Measurements from ENCODE around the gene TNFSF11. TPM values are rescaled to one million over a fixed set of nuclear protein-coding genes. Genes with fewer than 3 reads are reported as not detected.

The TNFSF11 gene
- total and polyA plus RNA-seq, 2 donors: 1.6 to 2.8 TPM

DNA sequence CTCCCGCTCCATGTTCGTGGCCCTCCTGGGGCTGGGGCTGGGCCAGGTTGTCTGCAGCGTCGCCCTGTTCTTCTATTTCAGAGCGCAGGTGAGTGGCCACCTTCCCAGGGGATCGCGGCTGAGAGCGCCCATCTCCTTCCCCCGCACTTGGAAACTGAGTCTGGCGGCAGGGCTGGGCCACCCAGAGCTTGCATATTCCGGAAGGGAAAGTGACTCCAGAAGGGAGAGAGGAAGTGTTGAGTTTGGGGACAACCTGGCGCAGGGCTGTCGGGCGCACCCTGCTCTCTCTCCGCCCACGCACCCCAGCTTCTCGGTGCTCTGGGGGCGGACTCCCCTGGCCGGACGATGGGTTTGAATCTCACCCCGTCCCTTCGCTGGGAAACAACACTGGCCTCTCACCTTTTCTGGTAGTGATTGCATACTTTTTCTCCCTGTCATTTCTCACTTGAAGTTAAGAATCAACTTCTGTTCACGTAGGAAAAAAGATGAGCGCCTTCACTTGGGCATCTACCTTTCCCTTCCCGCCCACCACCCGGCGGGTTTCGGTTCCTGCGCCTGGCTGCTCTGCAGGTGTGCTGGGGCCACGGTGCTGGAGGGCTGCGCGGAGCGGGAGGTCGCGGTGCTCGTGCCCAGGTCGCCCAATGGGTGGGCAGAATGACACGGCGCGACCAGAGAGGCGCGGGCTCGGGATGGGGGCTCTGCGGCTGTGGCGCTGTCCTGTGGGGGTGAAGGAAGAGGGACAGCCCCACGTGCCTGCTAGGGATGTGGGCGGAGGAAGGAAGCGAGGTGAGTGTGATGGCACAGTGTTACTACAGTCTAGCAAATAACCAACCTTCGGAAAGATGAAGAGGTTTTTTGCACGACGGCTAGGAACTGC is 721 bp downstream of the TNFSF11 start:
- Histone ChIP-seq H3K36me3 (ENCODE audit: control insufficient read depth in 2 of 2, insufficient read depth in 2 of 2, low read length in 1 of 2) (no peaks in the 10 kb centered on the region), H3K27ac (ENCODE audit: low read depth in 1 of 2, low read length in 1 of 2) (peak overlapping the region; percentile 3 to 10), H3K27me3 (ENCODE audit: control insufficient read depth in 2 of 2, insufficient read depth in 1 of 2, low read length in 1 of 2) (peaks cover 27 to 33% of the 10 kb centered on the region in 2 donors), H3K9me3 (ENCODE audit: control insufficient read depth in 2 of 2, insufficient read depth in 1 of 2, low read length in 1 of 2) (no peaks in the 10 kb centered on the region), H3K4me1 (ENCODE audit: control insufficient read depth in 2 of 2, insufficient read depth in 2 of 2, low read length in 2 of 2) (peaks cover 4 to 14% of the 10 kb centered on the region in 2 donors), H3K4me3 (ENCODE audit: low read length in 2 of 2) (peak overlapping the region; percentile 42)
- WGBS: 2% methylated on average over 51 of the region's 51 CpGs
- peak in 7 of 9 donors; percentile 39 to 76 (median 42) for DNase-seq (ENCODE audit: low read depth in 6 of 9, low spot score in 9 of 9)

- Histone ChIP-seq H3K9me3 (ENCODE audit: control insufficient read depth in 2 of 2, insufficient read depth in 1 of 2, low read length in 1 of 2) (no peaks in the 10 kb centered on the region), H3K4me3 (ENCODE audit: low read length in 2 of 2) (no peak overlapping the region), H3K4me1 (ENCODE audit: control insufficient read depth in 2 of 2, insufficient read depth in 2 of 2, low read length in 2 of 2) (peaks cover 4 to 14% of the 10 kb centered on the region in 2 donors), H3K27me3 (ENCODE audit: control insufficient read depth in 2 of 2, insufficient read depth in 1 of 2, low read length in 1 of 2) (peaks cover 27 to 33% of the 10 kb centered on the region in 2 donors), H3K36me3 (ENCODE audit: control insufficient read depth in 2 of 2, insufficient read depth in 2 of 2, low read length in 1 of 2) (no peaks in the 10 kb centered on the region), H3K27ac (ENCODE audit: low read depth in 1 of 2, low read length in 1 of 2) (no peak overlapping the region)
- 95% methylated on average over 7 of the region's 7 CpGs for WGBS
- DNase-seq (ENCODE audit: low read depth in 6 of 9, low spot score in 9 of 9): no peak
These were observed 2.0 kb downstream of the TNFSF11 start for GRCh38 chr13:42575938-42576337.

- Histone ChIP-seq H3K4me3 (ENCODE audit: low read length in 2 of 2) (no peak overlapping the region), H3K36me3 (ENCODE audit: control insufficient read depth in 2 of 2, insufficient read depth in 2 of 2, low read length in 1 of 2) (no peaks in the 10 kb centered on the region), H3K9me3 (ENCODE audit: control insufficient read depth in 2 of 2, insufficient read depth in 1 of 2, low read length in 1 of 2) (no peaks in the 10 kb centered on the region), H3K27me3 (ENCODE audit: control insufficient read depth in 2 of 2, insufficient read depth in 1 of 2, low read length in 1 of 2) (peaks cover 26 to 27% of the 10 kb centered on the region in 2 donors), H3K4me1 (ENCODE audit: control insufficient read depth in 2 of 2, insufficient read depth in 2 of 2, low read length in 2 of 2) (peaks cover 4 to 14% of the 10 kb centered on the region in 2 donors), H3K27ac (ENCODE audit: low read depth in 1 of 2, low read length in 1 of 2) (no peak overlapping the region)
- DNase-seq (ENCODE audit: low read depth in 6 of 9, low spot score in 9 of 9): peak in 1 of 9 donors; percentile 37
- WGBS: 83% methylated on average over 4 of the region's 4 CpGs
These were observed 3.6 kb downstream of the TNFSF11 start for GRCh38 chr13:42577538-42577937.

DNA sequence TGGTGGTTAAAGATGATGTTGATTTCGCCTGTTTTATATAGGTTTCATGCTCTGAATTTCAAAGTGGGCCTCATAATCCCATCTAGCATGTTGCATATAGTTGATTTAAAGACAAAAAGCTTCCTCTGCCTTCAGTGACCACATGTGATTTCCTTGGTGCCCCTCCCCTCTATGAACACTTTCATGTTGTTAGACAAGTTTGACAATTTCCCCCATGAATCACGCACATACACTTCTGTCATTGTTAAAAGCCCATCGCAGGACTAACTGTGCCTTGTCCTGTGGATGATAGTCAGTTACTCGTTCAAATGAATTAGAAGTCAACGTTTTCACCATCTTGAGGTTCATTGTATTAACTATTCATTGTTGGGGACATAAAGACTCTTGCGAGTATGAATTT is 6.7 kb downstream of the TNFSF11 start:
- Histone ChIP-seq H3K4me3 (ENCODE audit: low read length in 2 of 2) (no peak overlapping the region), H3K9me3 (ENCODE audit: control insufficient read depth in 2 of 2, insufficient read depth in 1 of 2, low read length in 1 of 2) (no peaks in the 10 kb centered on the region), H3K36me3 (ENCODE audit: control insufficient read depth in 2 of 2, insufficient read depth in 2 of 2, low read length in 1 of 2) (no peaks in the 10 kb centered on the region), H3K4me1 (ENCODE audit: control insufficient read depth in 2 of 2, insufficient read depth in 2 of 2, low read length in 2 of 2) (peaks cover 0 to 2% of the 10 kb centered on the region in 2 donors), H3K27ac (ENCODE audit: low read depth in 1 of 2, low read length in 1 of 2) (no peak overlapping the region), H3K27me3 (ENCODE audit: control insufficient read depth in 2 of 2, insufficient read depth in 1 of 2, low read length in 1 of 2) (peaks cover 2 to 5% of the 10 kb centered on the region in 2 donors)
- 79% methylated on average over 6 of the region's 6 CpGs for WGBS
- no peak for DNase-seq (ENCODE audit: low read depth in 6 of 9, low spot score in 9 of 9)

- DNase-seq (ENCODE audit: low read depth in 6 of 9, low spot score in 9 of 9): no peak
- Histone ChIP-seq H3K27me3 (ENCODE audit: control insufficient read depth in 2 of 2, insufficient read depth in 1 of 2, low read length in 1 of 2) (no peaks in the 10 kb centered on the region), H3K36me3 (ENCODE audit: control insufficient read depth in 2 of 2, insufficient read depth in 2 of 2, low read length in 1 of 2) (no peaks in the 10 kb centered on the region), H3K9me3 (ENCODE audit: control insufficient read depth in 2 of 2, insufficient read depth in 1 of 2, low read length in 1 of 2) (no peaks in the 10 kb centered on the region), H3K4me1 (ENCODE audit: control insufficient read depth in 2 of 2, insufficient read depth in 2 of 2, low read length in 2 of 2) (no peaks in the 10 kb centered on the region), H3K27ac (ENCODE audit: low read depth in 1 of 2, low read length in 1 of 2) (no peak overlapping the region), H3K4me3 (ENCODE audit: low read length in 2 of 2) (no peak overlapping the region)
- 89% methylated on average over 4 of the region's 4 CpGs for WGBS
These were observed 7.5 kb downstream of the TNFSF11 start for GRCh38 chr13:42581427-42581826.

DNA sequence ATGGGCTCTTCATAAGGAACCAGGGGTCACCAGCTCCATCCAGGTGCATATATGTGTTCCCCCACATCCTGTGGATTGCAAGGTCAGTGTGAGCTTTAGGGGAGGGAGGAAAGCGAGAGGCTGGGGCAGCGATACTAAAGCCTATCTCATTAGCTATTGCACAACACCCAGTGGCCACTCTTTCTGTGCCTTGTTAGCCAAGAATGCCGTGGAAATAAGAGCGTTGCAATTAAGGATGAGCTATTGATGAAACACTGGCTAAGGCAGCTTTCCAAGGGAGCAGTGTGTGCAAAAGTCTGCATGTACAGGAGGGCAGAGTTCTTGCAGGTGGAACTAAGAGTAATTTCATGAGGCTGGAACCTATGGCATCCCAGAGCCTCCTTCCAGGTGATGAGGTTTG is 17.6 kb downstream of the TNFSF11 start:
- Histone ChIP-seq H3K4me1 (ENCODE audit: control insufficient read depth in 2 of 2, insufficient read depth in 2 of 2, low read length in 2 of 2) (no peaks in the 10 kb centered on the region), H3K36me3 (ENCODE audit: control insufficient read depth in 2 of 2, insufficient read depth in 2 of 2, low read length in 1 of 2) (no peaks in the 10 kb centered on the region), H3K9me3 (ENCODE audit: control insufficient read depth in 2 of 2, insufficient read depth in 1 of 2, low read length in 1 of 2) (no peaks in the 10 kb centered on the region), H3K27ac (ENCODE audit: low read depth in 1 of 2, low read length in 1 of 2) (no peak overlapping the region), H3K4me3 (ENCODE audit: low read length in 2 of 2) (no peak overlapping the region), H3K27me3 (ENCODE audit: control insufficient read depth in 2 of 2, insufficient read depth in 1 of 2, low read length in 1 of 2) (peaks cover 0 to 3% of the 10 kb centered on the region in 2 donors)
- 96% methylated on average over 4 of the region's 4 CpGs for WGBS
- no peak for DNase-seq (ENCODE audit: low read depth in 6 of 9, low spot score in 9 of 9)

DNA sequence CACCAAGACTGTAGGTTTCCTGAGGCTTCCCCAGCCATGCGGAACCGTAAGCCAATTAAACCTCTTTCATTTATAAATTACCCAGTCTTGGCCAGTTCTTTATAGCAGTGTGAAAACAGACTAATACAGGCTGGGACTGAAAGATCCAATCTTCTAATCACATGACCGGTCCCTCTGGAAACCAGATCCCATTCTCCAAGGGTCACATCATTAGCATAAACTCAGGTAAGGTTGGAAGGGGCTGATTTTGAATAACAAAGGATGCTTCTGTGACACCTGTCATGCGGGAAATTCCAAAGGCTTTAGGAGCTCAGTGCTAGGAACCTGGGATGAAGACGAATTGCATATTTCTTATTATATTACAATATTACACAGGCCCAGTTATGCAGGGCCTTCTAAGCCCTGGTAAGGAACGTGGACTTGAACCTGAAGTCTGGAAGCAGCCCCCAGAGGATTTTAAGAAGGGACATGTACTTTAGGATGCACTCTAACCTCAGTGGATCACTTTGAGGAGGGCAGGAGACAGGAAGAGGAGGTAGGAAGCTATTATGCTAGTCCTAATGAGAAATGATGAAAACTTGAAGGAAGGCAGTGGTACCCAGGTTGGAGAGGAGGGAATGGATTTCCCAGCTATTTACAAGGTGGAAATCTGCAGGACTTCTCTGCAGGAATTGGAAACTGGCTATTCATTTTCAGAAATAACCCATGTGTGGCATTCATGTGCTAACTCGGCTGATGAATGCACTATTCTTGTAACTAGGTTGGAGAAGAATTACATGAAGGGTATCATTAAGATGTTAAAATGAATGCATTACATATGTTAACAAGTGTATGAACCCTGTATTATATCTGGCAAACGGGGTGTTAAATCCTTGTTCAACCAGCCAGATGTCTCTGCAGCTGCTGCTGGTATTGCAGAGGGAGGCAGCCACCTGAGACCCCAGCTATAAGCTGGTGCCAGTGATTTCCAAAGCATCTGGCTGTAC is 19.3 kb downstream of the TNFSF11 start:
- H3K4me1 ChIP-seq (ENCODE audit: control insufficient read depth in 2 of 2, insufficient read depth in 2 of 2, low read length in 2 of 2): no peaks in the 10 kb centered on the region
- no peak for DNase-seq (ENCODE audit: low read depth in 6 of 9, low spot score in 9 of 9)
- 91% methylated on average over 8 of the region's 8 CpGs for WGBS

GRCh38 chr13:42594481-42595252 is 20.7 kb downstream of the TNFSF11 start:
- peaks cover 0 to 3% of the 10 kb centered on the region in 2 donors for H3K27me3 ChIP-seq (ENCODE audit: control insufficient read depth in 2 of 2, insufficient read depth in 1 of 2, low read length in 1 of 2)
- peak in 8 of 9 donors; percentile 55 to 87 (median 70) for DNase-seq (ENCODE audit: low read depth in 6 of 9, low spot score in 9 of 9)
- H3K36me3 ChIP-seq (ENCODE audit: control insufficient read depth in 2 of 2, insufficient read depth in 2 of 2, low read length in 1 of 2): no peaks in the 10 kb centered on the region
- no peaks in the 10 kb centered on the region for H3K4me1 ChIP-seq (ENCODE audit: control insufficient read depth in 2 of 2, insufficient read depth in 2 of 2, low read length in 2 of 2)
- H3K27ac ChIP-seq (ENCODE audit: low read depth in 1 of 2, low read length in 1 of 2): no peak overlapping the region
- no peak overlapping the region for H3K4me3 ChIP-seq (ENCODE audit: low read length in 2 of 2)
- H3K9me3 ChIP-seq (ENCODE audit: control insufficient read depth in 2 of 2, insufficient read depth in 1 of 2, low read length in 1 of 2): no peaks in the 10 kb centered on the region
- WGBS: 31% methylated on average over 7 of the region's 7 CpGs

More for the DNA sequence above, 19.3 kb downstream of the TNFSF11 start:
- Histone ChIP-seq H3K36me3 (ENCODE audit: control insufficient read depth in 2 of 2, insufficient read depth in 2 of 2, low read length in 1 of 2) (no peaks in the 10 kb centered on the region), H3K4me3 (ENCODE audit: low read length in 2 of 2) (no peak overlapping the region), H3K27ac (ENCODE audit: low read depth in 1 of 2, low read length in 1 of 2) (no peak overlapping the region), H3K9me3 (ENCODE audit: control insufficient read depth in 2 of 2, insufficient read depth in 1 of 2, low read length in 1 of 2) (no peaks in the 10 kb centered on the region), H3K27me3 (ENCODE audit: control insufficient read depth in 2 of 2, insufficient read depth in 1 of 2, low read length in 1 of 2) (peaks cover 0 to 3% of the 10 kb centered on the region in 2 donors)
